ENCODE measurements around the gene KL.

DNA sequence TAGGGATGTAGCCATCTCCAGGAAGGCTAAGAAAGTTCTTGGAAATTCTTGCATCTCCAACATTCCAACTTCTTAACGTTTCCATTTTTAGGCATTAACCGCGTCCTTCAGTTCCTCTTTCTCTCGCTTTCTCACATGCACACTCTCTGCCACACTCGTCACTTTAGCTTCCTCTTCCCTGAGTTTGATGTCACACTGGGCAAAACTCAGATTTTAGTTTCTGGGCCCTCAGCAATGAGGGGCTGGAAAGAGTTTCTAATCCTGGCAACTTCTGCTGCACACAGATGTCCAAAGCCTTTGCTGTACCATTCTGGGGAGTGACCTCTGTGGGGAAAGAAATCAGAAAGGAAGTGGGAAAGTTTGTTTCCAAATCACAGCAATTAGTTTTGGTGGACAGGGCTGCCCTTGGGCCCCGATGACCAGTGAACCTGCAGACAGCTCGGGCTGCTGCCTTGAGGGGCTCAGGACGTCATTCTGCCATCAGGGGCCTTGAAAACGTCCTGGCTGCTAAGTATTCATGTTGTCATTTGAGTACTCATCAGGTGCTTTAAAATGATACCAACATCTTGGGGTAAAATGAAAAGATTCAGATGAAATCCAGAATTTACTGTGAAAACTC lies 89.3 kb downstream of the KL start:
- TF ChIP-seq CTCF (IDR thresholded peaks at IDR 0.05) (no peak), POLR2A (IDR thresholded peaks at IDR 0.05) (no peak)
